Astrocyte (in vitro differentiated cells and primary cell): ENCODE measurements around the gene PTGES3. TPM values are rescaled to one million over a fixed set of nuclear protein-coding genes. Genes with fewer than 3 reads are reported as not detected.

Source experiments
- DNase-seq: peaks from one replicate; pipeline ENCODE4 v3.0.0-alpha.2; 2010; ENCODE audit warnings: low read depth
- FAIRE-seq: peaks from 2 replicates; lab custom pipeline; 2011; peaks lifted over from hg19 to GRCh38; lab: Jason Lieb, UNC
- H2AFZ ChIP-seq: 2 replicates; pipeline ENCODE4 v1.6.0; 2012; ENCODE audit warnings: low read depth, low read length, inconsistent platforms
- H3K27ac ChIP-seq: 2 replicates; pipeline ENCODE4 v1.5.1; 2011; ENCODE audit warnings: low read depth, low read length, inconsistent platforms
- H3K27me3 ChIP-seq: 2 replicates; pipeline ENCODE4 v1.6.0; 2011; ENCODE audit warnings: low read length, inconsistent platforms; ENCODE audit not compliant: insufficient read depth
- H3K36me3 ChIP-seq: 2 replicates; pipeline ENCODE4 v1.5.1; 2011; ENCODE audit warnings: low read length, inconsistent platforms; ENCODE audit not compliant: insufficient read depth
- H3K4me1 ChIP-seq: 2 replicates; pipeline ENCODE4 v1.5.1; 2011; ENCODE audit warnings: low read length, inconsistent platforms; ENCODE audit not compliant: insufficient read depth
- H3K4me2 ChIP-seq: 2 replicates; pipeline ENCODE4 v1.6.0; 2012; ENCODE audit warnings: low read length, inconsistent platforms
- H3K4me3 ChIP-seq: 2 replicates; pipeline ENCODE4 v1.5.1; 2011; ENCODE audit warnings: low read depth, mild to moderate bottlenecking, low read length, inconsistent platforms; ENCODE audit not compliant: insufficient read depth
- H3K79me2 ChIP-seq: 2 replicates; pipeline ENCODE4 v1.6.0; 2012; ENCODE audit warnings: mild to moderate bottlenecking, low read length, inconsistent platforms; ENCODE audit not compliant: insufficient read depth
- H3K9ac ChIP-seq: 2 replicates; pipeline ENCODE4 v1.6.0; 2012; ENCODE audit warnings: mild to moderate bottlenecking, low read length, inconsistent platforms
- H3K9me3 ChIP-seq: 2 replicates; pipeline ENCODE4 v1.5.1; 2012; ENCODE audit warnings: low read depth, mild to moderate bottlenecking, low read length, inconsistent platforms; ENCODE audit not compliant: insufficient read depth
- H4K20me1 ChIP-seq: 2 replicates; pipeline ENCODE4 v1.6.0; 2012; ENCODE audit warnings: low read length, inconsistent platforms; ENCODE audit not compliant: insufficient read depth
- H3K27ac Mint-ChIP-seq: one replicate; pipeline ENCODE4 v1.8.0; 2021; ENCODE audit warnings: mild to moderate bottlenecking, mixed read lengths; ENCODE audit not compliant: unreplicated experiment
- H3K27me3 Mint-ChIP-seq: one replicate; pipeline ENCODE4 v1.8.0; 2021; ENCODE audit warnings: low read depth, mixed read lengths; ENCODE audit not compliant: unreplicated experiment
- H3K36me3 Mint-ChIP-seq: one replicate; pipeline ENCODE4 v1.8.0; 2021; ENCODE audit warnings: low read depth, mixed read lengths; ENCODE audit not compliant: unreplicated experiment
- H3K4me1 Mint-ChIP-seq: one replicate; pipeline ENCODE4 v1.8.0; 2021; ENCODE audit warnings: low read depth, mixed read lengths; ENCODE audit not compliant: unreplicated experiment
- H3K4me3 Mint-ChIP-seq: one replicate; pipeline ENCODE4 v1.8.0; 2021; ENCODE audit warnings: mild to moderate bottlenecking, moderate library complexity, mixed read lengths; ENCODE audit not compliant: unreplicated experiment
- H3K9me3 Mint-ChIP-seq: one replicate; pipeline ENCODE4 v1.8.0; 2021; ENCODE audit warnings: mild to moderate bottlenecking, mixed read lengths; ENCODE audit not compliant: unreplicated experiment
- EZH2 ChIP-seq: IDR thresholded peaks from 2 replicates; pipeline ENCODE4 v1.6.1; 2012; ENCODE audit warnings: mild to moderate bottlenecking, low read length, inconsistent platforms; ENCODE audit not compliant: insufficient read depth
- total RNA-seq: library from RNA; stranded (reverse); gene quantifications from 2 replicates; pipeline ENCODE4 v1.2.1, GENCODE V29; 2021
- TF ChIP-seq, protein P1 (sequence below): IDR thresholded peaks from 2 replicates; pipeline ENCODE4 v1.5.1; 2011; ENCODE audit warnings: low read depth, mild to moderate bottlenecking, inconsistent platforms, low read length, moderate library complexity; ENCODE audit not compliant: insufficient read depth

Gene PTGES3
- total RNA-seq, 1 donor from 2014 or later = 226 TPM

DNA sequence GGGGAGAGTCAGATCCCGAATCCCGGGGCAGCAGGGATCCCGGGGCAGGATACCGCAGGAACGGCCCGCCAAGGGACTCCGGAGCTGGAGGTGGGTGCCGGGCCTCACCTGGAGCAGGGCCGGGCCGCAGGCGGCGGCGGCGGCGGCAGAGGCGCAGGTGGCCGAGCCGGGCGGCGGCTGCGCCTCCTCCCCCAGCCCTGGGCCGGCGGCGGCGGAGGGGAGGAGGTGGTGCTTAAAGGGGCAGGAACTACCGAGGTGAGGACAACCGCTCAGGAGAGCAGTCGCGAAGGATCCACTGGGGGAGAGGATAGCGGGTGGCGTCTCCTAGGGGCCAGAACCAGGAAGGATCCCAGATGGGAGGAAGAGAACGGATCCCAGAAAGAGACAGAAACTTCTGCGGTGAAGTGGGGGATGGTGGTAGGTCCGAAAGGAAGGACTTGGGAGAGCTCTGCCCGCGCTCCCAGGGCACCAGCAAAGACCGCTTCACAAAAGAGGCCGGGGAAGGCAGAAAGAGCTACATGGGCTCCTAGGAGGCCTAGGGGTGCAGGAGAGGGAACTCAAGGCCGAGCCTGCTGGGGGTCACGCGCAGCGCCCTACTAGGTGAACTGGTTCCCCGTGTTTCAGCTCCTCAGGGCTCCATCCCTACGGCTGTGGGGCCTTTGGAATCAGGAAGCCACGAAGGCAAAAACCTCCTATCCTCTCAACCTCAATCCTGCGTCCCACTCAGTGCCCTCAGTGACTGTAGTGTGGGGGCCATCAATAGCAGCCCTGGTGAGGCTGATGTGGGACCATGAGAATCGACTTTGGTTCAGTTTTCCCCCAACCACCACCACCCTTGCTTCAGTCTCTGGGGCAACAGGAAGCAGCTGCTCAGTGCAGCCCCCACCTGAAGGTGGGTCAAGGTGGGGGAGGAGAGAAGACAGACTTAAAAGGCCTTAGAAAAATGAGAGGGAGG is 53.0 kb downstream of the PTGES3 start:
- peak overlapping the region; percentile 72 for H3K27ac ChIP-seq
- peak overlapping the region; percentile 97 for H3K4me3 Mint-ChIP-seq

DNA sequence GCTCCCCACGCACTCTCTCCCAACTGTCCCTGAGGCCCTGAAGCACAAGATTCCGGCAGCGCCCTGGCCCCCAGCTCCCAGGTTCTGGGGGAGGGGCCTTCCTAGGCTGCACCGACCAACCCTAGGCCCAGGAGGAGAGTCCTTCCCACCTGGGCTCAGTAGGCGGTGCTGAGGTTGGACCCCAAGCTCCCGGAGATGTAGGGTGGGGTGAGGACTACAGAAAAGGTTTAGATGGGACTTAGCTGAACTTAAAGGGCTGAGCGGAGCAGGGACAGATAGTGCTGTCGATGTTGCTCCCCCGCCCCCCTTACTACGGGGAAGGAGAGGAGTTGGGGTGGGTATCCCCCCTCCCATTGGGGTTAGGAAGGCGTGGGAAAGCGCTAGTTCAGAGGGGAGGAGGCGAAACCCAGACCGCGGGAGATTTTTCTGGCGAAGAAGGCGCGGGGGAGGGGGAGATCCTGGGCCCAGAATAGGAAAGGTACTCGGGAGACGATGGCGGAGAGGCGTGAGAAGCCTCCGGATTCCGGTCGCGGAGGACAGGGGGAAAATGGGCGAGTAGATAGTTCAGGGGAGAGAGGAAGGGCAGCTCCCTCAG is 53.7 kb downstream of the PTGES3 start:
- Histone ChIP-seq H3K4me2 (peak overlapping the region; percentile 89), H3K9me3 (no peaks in the 10 kb centered on the region), H3K9ac (peak overlapping the region; percentile 87), H3K27ac (no peak overlapping the region), H3K79me2 (peaks cover 64% of the 10 kb centered on the region), H3K36me3 (peaks cover 24% of the 10 kb centered on the region), H3K4me1 (peaks cover 36% of the 10 kb centered on the region), H4K20me1 (peaks cover 56% of the 10 kb centered on the region), H2AFZ (peak overlapping the region; percentile 31), H3K4me3 (peak overlapping the region; percentile 85), H3K27me3 (no peaks in the 10 kb centered on the region)
- Mint-ChIP-seq H3K4me1 (peaks cover 33% of the 10 kb centered on the region), H3K9me3 (no peaks in the 10 kb centered on the region), H3K27ac (peak overlapping the region; percentile 89), H3K4me3 (peak overlapping the region; percentile 95), H3K36me3 (peaks cover 10% of the 10 kb centered on the region), H3K27me3 (no peaks in the 10 kb centered on the region)
- TF ChIP-seq EZH2 = no peak
- TF ChIP-seq, protein P1, sequence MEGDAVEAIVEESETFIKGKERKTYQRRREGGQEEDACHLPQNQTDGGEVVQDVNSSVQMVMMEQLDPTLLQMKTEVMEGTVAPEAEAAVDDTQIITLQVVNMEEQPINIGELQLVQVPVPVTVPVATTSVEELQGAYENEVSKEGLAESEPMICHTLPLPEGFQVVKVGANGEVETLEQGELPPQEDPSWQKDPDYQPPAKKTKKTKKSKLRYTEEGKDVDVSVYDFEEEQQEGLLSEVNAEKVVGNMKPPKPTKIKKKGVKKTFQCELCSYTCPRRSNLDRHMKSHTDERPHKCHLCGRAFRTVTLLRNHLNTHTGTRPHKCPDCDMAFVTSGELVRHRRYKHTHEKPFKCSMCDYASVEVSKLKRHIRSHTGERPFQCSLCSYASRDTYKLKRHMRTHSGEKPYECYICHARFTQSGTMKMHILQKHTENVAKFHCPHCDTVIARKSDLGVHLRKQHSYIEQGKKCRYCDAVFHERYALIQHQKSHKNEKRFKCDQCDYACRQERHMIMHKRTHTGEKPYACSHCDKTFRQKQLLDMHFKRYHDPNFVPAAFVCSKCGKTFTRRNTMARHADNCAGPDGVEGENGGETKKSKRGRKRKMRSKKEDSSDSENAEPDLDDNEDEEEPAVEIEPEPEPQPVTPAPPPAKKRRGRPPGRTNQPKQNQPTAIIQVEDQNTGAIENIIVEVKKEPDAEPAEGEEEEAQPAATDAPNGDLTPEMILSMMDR = no peak
- DNase-seq (no peak), FAIRE-seq (no peak)

More for the DNA sequence above, 53.0 kb downstream of the PTGES3 start:
- peak; percentile 74 for DNase-seq
- no peaks in the 10 kb centered on the region for H3K27me3 ChIP-seq
- peaks cover 36% of the 10 kb centered on the region for H3K4me1 ChIP-seq
- peaks cover 62% of the 10 kb centered on the region for H3K79me2 ChIP-seq
- no peaks in the 10 kb centered on the region for H3K9me3 Mint-ChIP-seq
- H3K4me3 ChIP-seq = peak overlapping the region; percentile 85
- H3K27me3 Mint-ChIP-seq = no peaks in the 10 kb centered on the region
- H2AFZ ChIP-seq = peak overlapping the region; percentile 69
- peaks cover 61% of the 10 kb centered on the region for H4K20me1 ChIP-seq
- H3K9me3 ChIP-seq = no peaks in the 10 kb centered on the region
- FAIRE-seq = no peak
- TF ChIP-seq, protein P1 = peak; percentile 30
- no peak for TF ChIP-seq EZH2
- peak overlapping the region; percentile 89 for H3K4me2 ChIP-seq
- H3K9ac ChIP-seq = peak overlapping the region; percentile 87
- peak overlapping the region; percentile 94 for H3K27ac Mint-ChIP-seq
- H3K36me3 ChIP-seq = peaks cover 29% of the 10 kb centered on the region
- peaks cover 33% of the 10 kb centered on the region for H3K4me1 Mint-ChIP-seq
- H3K36me3 Mint-ChIP-seq = peaks cover 10% of the 10 kb centered on the region
